IMR-90 (cell line): ENCODE measurements around the gene MRPL41.

Experiments
- BHLHE40 ChIP-seq: fragments of 150-350 bp; IDR thresholded peaks from 2 replicates; pipeline ENCODE4 v1.6.1; 2016; ENCODE audit warnings: mild to moderate bottlenecking, low read depth, low read length
- SMC3 ChIP-seq: fragments of 150-350 bp; IDR thresholded peaks from 2 replicates; pipeline ENCODE4 v1.6.1; 2016; ENCODE audit warnings: low read depth, mild to moderate bottlenecking, antibody characterized with exemption, low read length, moderate library complexity

- TF ChIP-seq SMC3 (no peak), BHLHE40 (no peak)
Observed at GRCh38 chr9:137575364-137575715, 23.7 kb downstream of the MRPL41 start.
